Bronchial epithelial cell (primary cell): ENCODE results near the gene DYNLT3. TPM values are rescaled to one million over a fixed set of nuclear protein-coding genes. Genes with fewer than 3 reads are reported as not detected.

Source experiments
- DNase-seq: peaks from one replicate; pipeline ENCODE4 v3.0.0-alpha.2; 2010; ENCODE audit warnings: low read depth
- FAIRE-seq: peaks from 2 replicates; lab custom pipeline; 2011; peaks lifted over from hg19 to GRCh38; lab: Jason Lieb, UNC
- H3K27me3 ChIP-seq: 2 replicates; pipeline ENCODE4 v1.5.1; 2011; ENCODE audit warnings: low read length; ENCODE audit not compliant: control insufficient read depth, insufficient read depth
- H3K36me3 ChIP-seq: 2 replicates; pipeline ENCODE4 v1.5.1; 2011; ENCODE audit warnings: low read length; ENCODE audit not compliant: control insufficient read depth, insufficient read depth
- H3K4me3 ChIP-seq: 2 replicates; pipeline ENCODE4 v1.5.1; 2011; ENCODE audit warnings: mild to moderate bottlenecking, low read depth, low read length, control low read depth
- total RNA-seq: library from RNA; depleted of rRNA; stranded (reverse); fragments of >200 nt; gene quantifications from 2 replicates; pipeline ENCODE4 v1.2.1, GENCODE V29; 2014
- TF ChIP-seq, protein P1 (sequence below): IDR thresholded peaks from 2 replicates; pipeline ENCODE4 v1.5.1; 2011; ENCODE audit warnings: mild to moderate bottlenecking, moderate library complexity, low read length, control low read depth, inconsistent platforms; ENCODE audit not compliant: insufficient read depth, severe bottlenecking

The DYNLT3 gene, protein sequence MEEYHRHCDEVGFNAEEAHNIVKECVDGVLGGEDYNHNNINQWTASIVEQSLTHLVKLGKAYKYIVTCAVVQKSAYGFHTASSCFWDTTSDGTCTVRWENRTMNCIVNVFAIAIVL
- 38.7 and 93.2 TPM in 2 replicates for total RNA-seq

DNA sequence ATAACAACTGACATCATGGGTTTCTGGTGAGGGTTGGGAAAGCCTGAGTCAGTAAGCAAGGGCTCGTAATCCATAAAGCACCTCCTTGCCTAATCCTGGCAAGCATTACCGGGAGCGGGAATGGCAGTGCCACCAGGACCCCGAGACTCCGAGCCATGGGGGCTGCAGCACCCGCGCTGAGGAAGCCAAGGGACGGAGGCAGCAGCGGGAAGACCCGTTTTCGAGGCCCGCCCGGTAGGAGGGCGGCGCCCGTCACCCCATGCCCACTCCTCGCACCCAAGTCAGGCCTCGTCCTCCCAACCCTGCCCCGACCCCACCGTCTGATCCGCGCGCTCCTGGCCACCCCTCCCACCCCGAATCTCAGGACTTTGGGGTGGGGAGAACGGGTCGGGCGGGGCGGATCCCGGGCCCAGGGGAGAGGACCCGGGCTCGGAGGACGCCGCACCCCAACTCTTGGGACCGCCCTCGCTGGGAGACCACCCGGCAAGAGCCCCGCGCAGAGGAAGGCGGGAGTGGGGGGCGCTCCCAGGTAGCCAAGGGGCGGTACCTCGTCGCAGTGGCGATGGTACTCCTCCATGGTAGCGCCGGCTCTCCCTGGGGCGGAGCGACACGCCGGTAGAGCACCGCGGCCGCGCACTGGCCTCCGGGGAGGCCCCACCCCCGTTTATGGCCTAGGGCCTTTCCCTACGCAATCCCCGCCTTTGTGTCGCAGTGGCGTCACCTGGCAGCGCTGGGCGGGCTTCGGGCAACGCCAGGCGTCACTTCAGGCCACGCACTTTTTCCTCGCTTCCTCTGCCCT lies at the start of gene DYNLT3:
TSS of gene DYNLT3 (minus strand) at position 638 of the 799 bp plus-strand sequence. CDS start at position 577, 61 bp downstream.
- TF ChIP-seq, protein P1, sequence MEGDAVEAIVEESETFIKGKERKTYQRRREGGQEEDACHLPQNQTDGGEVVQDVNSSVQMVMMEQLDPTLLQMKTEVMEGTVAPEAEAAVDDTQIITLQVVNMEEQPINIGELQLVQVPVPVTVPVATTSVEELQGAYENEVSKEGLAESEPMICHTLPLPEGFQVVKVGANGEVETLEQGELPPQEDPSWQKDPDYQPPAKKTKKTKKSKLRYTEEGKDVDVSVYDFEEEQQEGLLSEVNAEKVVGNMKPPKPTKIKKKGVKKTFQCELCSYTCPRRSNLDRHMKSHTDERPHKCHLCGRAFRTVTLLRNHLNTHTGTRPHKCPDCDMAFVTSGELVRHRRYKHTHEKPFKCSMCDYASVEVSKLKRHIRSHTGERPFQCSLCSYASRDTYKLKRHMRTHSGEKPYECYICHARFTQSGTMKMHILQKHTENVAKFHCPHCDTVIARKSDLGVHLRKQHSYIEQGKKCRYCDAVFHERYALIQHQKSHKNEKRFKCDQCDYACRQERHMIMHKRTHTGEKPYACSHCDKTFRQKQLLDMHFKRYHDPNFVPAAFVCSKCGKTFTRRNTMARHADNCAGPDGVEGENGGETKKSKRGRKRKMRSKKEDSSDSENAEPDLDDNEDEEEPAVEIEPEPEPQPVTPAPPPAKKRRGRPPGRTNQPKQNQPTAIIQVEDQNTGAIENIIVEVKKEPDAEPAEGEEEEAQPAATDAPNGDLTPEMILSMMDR = no peak
- Histone ChIP-seq H3K36me3 (no peaks in the 10 kb centered on the region), H3K27me3 (no peaks in the 10 kb centered on the region), H3K4me3 (peak within 1 kb of the TSS; percentile 75)
- DNase-seq (peak; percentile 58), FAIRE-seq (no peak)

DNA sequence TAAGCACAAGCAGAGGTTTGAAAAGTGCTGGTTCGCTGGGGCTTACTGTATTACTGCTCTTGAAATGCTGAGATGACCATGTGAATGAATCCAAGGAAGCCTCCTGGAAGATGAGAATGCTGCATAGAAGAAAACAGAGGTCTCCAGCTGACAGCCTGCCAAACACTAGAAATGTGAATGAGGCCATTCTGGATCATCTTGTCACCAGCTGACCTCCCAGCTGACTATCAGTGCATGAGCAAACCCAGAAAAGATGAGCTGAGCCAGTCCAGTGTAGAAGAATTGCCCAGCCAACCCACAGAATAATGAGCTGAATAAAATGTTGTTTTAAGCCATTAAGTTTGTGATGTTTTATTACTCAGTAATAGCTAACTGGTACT lies 49.1 kb upstream of the DYNLT3 start:
- TF ChIP-seq, protein P1 = no peak
- Histone ChIP-seq H3K27me3 (no peaks in the 10 kb centered on the region), H3K36me3 (no peaks in the 10 kb centered on the region), H3K4me3 (no peak overlapping the region)
- FAIRE-seq = no peak
- no peak for DNase-seq

DNA sequence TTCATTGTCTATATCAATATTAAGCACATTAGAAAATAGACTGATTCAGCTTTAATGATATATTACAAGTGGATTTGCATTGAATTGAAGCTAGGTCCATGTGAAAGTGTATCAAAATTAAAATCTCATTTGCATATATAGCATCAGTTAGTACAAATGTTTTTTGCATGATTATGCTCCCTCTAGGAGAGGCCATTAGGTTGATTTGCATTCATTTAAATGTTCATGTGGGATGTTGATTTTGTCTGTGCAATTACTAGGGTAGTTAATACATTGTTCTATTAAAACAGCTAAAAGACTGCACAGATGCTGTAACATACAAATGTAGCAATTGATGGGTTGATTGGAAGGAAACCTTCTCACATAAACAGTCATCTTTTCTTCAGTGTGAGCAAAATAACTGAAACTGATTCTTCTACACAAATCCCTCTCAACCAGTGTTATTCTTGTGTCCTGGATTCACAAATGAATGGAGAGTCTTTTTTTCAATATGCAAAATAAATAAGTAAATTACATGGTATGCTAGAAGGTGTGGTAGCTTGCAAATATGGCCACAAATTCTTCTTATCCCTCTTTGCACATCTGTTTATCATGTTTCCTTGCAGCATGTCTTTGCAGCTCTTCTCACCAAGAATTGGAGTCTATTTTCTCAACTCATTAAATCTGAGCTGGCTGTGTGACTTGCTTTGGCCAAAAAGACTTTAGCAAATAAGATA lies 48.6 kb upstream of the DYNLT3 start:
- H3K4me3 ChIP-seq = no peak overlapping the region
- TF ChIP-seq, protein P1 = no peak
- DNase-seq (no peak), FAIRE-seq (no peak)
- no peaks in the 10 kb centered on the region for H3K27me3 ChIP-seq
- H3K36me3 ChIP-seq = no peaks in the 10 kb centered on the region

DNA sequence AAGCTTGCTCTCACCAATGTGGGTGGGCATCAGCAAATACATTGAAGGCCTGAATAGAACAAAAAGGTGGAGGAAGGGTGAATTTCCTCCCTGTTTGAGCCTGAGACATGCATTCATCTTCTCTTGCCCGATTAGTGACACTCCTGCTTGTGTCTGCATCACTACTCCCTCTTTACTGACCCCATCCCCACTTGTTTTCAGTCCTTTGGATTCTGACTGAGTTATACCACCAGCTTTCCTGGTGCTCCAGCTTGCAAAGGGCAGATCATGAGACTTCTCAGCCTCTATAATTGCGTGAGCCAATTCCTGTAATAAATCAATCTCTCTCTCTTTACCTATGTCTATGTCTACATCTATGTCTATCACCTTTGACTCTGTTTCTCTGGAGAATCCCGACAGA lies 47.4 kb upstream of the DYNLT3 start:
- FAIRE-seq = no peak
- no peaks in the 10 kb centered on the region for H3K36me3 ChIP-seq
- H3K4me3 ChIP-seq = no peak overlapping the region
- TF ChIP-seq, protein P1 = no peak
- DNase-seq = no peak
- H3K27me3 ChIP-seq = no peaks in the 10 kb centered on the region

DNA sequence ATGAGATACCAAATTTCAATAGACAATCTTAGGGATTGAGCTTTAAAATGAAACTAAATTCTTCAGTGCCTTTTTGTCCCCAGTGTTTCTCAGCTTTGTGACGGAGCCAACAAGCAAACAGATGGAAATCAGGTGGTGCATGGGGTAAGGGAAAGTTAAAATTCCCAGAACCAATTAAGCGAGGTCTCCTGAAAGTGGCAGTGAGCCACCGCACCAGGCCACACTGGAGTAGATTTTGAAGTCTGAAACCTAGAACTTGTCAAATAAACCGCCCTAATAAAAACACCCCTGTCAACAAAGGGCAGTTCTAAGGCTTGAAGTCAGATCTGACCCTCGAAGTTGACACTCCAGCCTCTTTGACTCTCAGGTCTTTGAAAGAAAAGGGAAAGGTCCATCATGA lies 40.6 kb upstream of the DYNLT3 start:
- no peak overlapping the region for H3K4me3 ChIP-seq
- DNase-seq (no peak), FAIRE-seq (no peak)
- TF ChIP-seq, protein P1 = no peak
- H3K36me3 ChIP-seq = no peaks in the 10 kb centered on the region
- H3K27me3 ChIP-seq = no peaks in the 10 kb centered on the region
